HEK293 (cell line): ENCODE measurements around the gene PDZD4.

Experiments used
- BCL11A ChIP-seq: fragments of 450-650 bp; formaldehyde crosslinking; IDR thresholded peaks from 2 replicates; pipeline ENCODE4 v1.5.1; 2016; ENCODE audit warnings: low read depth, missing biosample characterization, missing genetic modification characterization
- REPIN1 ChIP-seq: fragments of 450-650 bp; formaldehyde crosslinking; IDR thresholded peaks from 2 replicates; pipeline ENCODE4 v1.5.1; 2017; ENCODE audit warnings: missing biosample characterization, missing genetic modification characterization, low read depth
- ZEB2 ChIP-seq: fragments of 450-650 bp; formaldehyde crosslinking; IDR thresholded peaks from 2 replicates; pipeline ENCODE4 v1.5.1; 2016; ENCODE audit warnings: missing biosample characterization, missing genetic modification characterization
- ZNF501 ChIP-seq: fragments of 450-650 bp; formaldehyde crosslinking; IDR thresholded peaks from 2 replicates; pipeline ENCODE4 v1.5.1; 2016; ENCODE audit warnings: missing biosample characterization, missing genetic modification characterization
- ZNF776 ChIP-seq: fragments of 450-650 bp; formaldehyde crosslinking; IDR thresholded peaks from 2 replicates; pipeline ENCODE4 v1.5.0; 2017; ENCODE audit warnings: missing biosample characterization, missing genetic modification characterization, borderline replicate concordance
- ZNF791 ChIP-seq: fragments of 450-650 bp; formaldehyde crosslinking; IDR thresholded peaks from 2 replicates; pipeline ENCODE4 v1.5.1; 2016; ENCODE audit warnings: missing biosample characterization, missing genetic modification characterization
- ZNF792 ChIP-seq: fragments of 450-650 bp; formaldehyde crosslinking; IDR thresholded peaks from 2 replicates; pipeline ENCODE4 v1.5.1; 2016; ENCODE audit warnings: missing biosample characterization, missing genetic modification characterization
- TF ChIP-seq, protein P1 (sequence below): fragments of 450-650 bp; formaldehyde crosslinking; IDR thresholded peaks from 2 replicates; pipeline ENCODE4 v1.5.1; 2016; ENCODE audit warnings: missing biosample characterization, missing genetic modification characterization
- TF ChIP-seq, protein P2 (sequence below): fragments of 450-650 bp; formaldehyde crosslinking; IDR thresholded peaks from 2 replicates; pipeline ENCODE4 v1.5.1; 2016; ENCODE audit warnings: missing biosample characterization, missing genetic modification characterization
- TF ChIP-seq, protein P3 (sequence below): fragments of 450-650 bp; formaldehyde crosslinking; IDR thresholded peaks from 2 replicates; pipeline ENCODE4 v1.5.1; 2016; ENCODE audit warnings: missing biosample characterization, missing genetic modification characterization
- TF ChIP-seq, protein P4 (sequence below): fragments of 450-650 bp; formaldehyde crosslinking; IDR thresholded peaks from 2 replicates; pipeline ENCODE4 v1.5.1; 2017; ENCODE audit warnings: missing biosample characterization, missing genetic modification characterization
- TF ChIP-seq, protein P5 (sequence below): fragments of 450-650 bp; formaldehyde crosslinking; IDR thresholded peaks from 2 replicates; pipeline ENCODE4 v1.5.1; 2016; ENCODE audit warnings: missing biosample characterization, missing genetic modification characterization
- TF ChIP-seq, protein P6 (sequence below): fragments of 450-650 bp; formaldehyde crosslinking; IDR thresholded peaks from 2 replicates; pipeline ENCODE4 v1.5.1; 2016; ENCODE audit warnings: missing biosample characterization, missing genetic modification characterization

DNA sequence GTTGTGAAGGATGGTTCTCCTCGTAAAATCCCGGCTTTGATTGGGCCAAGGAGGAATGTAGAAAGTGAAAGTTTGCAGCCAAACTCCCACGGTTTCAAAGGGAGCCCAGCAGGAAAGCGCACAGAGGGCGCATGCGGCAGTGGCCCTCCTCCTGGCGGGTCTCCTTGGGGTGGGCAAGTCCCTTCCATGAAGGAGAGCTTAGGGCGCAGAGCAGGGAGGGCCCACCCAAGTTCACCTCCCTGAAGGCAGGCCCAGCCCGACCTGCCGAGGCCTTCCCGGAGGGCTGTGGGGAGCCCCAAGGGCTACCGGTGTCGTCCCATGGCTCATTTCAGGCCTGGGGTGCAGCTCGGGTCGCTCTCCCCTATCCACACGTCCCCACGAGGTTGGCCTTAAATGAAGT lies 2.0 kb downstream of the PDZD4 start:
- no peak for TF ChIP-seq ZNF776 (tag by site-specific recombination)
- TF ChIP-seq, protein P1, sequence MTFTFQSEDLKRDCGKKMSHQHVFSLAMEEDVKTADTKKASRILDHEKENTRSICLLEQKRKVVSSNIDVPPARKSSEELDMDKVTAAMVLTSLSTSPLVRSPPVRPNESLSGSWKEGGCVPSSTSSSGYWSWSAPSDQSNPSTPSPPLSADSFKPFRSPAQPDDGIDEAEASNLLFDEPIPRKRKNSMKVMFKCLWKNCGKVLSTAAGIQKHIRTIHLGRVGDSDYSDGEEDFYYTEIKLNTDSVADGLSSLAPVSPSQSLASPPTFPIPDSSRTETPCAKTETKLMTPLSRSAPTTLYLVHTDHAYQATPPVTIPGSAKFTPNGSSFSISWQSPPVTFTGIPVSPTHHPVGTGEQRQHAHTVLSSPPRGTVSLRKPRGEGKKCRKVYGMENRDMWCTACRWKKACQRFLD (tag by site-specific recombination), result no peak
- TF ChIP-seq, protein P2, sequence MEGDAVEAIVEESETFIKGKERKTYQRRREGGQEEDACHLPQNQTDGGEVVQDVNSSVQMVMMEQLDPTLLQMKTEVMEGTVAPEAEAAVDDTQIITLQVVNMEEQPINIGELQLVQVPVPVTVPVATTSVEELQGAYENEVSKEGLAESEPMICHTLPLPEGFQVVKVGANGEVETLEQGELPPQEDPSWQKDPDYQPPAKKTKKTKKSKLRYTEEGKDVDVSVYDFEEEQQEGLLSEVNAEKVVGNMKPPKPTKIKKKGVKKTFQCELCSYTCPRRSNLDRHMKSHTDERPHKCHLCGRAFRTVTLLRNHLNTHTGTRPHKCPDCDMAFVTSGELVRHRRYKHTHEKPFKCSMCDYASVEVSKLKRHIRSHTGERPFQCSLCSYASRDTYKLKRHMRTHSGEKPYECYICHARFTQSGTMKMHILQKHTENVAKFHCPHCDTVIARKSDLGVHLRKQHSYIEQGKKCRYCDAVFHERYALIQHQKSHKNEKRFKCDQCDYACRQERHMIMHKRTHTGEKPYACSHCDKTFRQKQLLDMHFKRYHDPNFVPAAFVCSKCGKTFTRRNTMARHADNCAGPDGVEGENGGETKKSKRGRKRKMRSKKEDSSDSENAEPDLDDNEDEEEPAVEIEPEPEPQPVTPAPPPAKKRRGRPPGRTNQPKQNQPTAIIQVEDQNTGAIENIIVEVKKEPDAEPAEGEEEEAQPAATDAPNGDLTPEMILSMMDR, result no peak
- no peak for TF ChIP-seq ZEB2 (tag by site-specific recombination)
- TF ChIP-seq, protein P3, sequence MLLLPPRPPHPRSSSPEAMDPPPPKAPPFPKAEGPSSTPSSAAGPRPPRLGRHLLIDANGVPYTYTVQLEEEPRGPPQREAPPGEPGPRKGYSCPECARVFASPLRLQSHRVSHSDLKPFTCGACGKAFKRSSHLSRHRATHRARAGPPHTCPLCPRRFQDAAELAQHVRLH, result no peak
- TF ChIP-seq BCL11A (tag by site-specific recombination), result no peak
- no peak for TF ChIP-seq ZNF792
- TF ChIP-seq ZNF791 (tag by site-specific recombination), result no peak
- TF ChIP-seq, protein P4, sequence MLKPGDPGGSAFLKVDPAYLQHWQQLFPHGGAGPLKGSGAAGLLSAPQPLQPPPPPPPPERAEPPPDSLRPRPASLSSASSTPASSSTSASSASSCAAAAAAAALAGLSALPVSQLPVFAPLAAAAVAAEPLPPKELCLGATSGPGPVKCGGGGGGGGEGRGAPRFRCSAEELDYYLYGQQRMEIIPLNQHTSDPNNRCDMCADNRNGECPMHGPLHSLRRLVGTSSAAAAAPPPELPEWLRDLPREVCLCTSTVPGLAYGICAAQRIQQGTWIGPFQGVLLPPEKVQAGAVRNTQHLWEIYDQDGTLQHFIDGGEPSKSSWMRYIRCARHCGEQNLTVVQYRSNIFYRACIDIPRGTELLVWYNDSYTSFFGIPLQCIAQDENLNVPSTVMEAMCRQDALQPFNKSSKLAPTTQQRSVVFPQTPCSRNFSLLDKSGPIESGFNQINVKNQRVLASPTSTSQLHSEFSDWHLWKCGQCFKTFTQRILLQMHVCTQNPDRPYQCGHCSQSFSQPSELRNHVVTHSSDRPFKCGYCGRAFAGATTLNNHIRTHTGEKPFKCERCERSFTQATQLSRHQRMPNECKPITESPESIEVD (tag by site-specific recombination), result no peak
- TF ChIP-seq ZNF501 (tag by site-specific recombination), result no peak
- TF ChIP-seq, protein P5, sequence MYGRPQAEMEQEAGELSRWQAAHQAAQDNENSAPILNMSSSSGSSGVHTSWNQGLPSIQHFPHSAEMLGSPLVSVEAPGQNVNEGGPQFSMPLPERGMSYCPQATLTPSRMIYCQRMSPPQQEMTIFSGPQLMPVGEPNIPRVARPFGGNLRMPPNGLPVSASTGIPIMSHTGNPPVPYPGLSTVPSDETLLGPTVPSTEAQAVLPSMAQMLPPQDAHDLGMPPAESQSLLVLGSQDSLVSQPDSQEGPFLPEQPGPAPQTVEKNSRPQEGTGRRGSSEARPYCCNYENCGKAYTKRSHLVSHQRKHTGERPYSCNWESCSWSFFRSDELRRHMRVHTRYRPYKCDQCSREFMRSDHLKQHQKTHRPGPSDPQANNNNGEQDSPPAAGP (tag by site-specific recombination), result no peak
- TF ChIP-seq, protein P6, sequence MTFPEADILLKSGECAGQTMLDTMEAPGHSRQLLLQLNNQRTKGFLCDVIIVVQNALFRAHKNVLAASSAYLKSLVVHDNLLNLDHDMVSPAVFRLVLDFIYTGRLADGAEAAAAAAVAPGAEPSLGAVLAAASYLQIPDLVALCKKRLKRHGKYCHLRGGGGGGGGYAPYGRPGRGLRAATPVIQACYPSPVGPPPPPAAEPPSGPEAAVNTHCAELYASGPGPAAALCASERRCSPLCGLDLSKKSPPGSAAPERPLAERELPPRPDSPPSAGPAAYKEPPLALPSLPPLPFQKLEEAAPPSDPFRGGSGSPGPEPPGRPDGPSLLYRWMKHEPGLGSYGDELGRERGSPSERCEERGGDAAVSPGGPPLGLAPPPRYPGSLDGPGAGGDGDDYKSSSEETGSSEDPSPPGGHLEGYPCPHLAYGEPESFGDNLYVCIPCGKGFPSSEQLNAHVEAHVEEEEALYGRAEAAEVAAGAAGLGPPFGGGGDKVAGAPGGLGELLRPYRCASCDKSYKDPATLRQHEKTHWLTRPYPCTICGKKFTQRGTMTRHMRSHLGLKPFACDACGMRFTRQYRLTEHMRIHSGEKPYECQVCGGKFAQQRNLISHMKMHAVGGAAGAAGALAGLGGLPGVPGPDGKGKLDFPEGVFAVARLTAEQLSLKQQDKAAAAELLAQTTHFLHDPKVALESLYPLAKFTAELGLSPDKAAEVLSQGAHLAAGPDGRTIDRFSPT (tag by site-specific recombination), result no peak
- TF ChIP-seq REPIN1, result no peak
